HG02642 (cell line): ENCODE results near the gene CDC14A.

Source experiments
- ATAC-seq: cut with Tn5 transposase; IDR thresholded peaks from one replicate; pipeline ENCODE4 v1.9.1; 2021; ENCODE audit warnings: mild to moderate bottlenecking; ENCODE audit not compliant: unreplicated experiment, poor library complexity

Gene CDC14A

DNA sequence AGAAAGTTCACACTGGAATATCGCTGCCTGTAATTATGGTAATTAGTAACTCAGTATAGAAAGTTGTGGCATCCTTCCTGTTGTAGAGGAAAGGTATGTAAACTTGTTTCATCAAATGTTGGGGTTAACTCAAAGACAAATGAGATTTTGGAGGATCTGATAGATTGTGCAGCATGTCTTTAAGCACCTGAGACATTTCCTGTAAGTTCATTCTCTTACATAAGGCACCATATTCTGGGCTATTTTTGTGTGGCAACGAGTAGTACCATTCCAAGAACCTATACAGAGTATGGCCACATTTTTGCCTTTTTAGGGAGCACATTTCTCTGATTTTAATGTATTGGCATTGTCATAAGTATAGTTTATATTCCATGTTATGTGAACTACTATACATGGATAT is 88.8 kb downstream of the CDC14A start:
- ATAC-seq: no peak

DNA sequence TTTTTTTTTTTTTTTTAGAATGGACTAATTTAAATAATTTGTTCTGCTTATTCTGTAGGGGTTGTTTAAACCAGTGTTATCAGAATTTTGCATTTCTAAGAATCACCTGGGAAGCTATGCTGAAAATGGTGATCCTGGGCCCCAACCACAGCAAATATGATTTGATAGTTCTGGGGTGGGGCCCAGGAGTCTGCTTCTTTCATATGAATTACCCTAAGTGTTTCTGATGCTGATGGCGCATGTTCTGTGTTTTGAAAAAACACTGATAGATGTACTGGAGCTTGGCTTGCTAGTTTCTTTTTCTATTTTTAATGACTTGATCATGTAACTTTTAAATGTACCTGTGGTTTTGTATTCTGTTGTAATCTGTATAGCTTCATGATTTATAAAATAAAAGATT is 89.3 kb downstream of the CDC14A start:
- ATAC-seq: no peak

DNA sequence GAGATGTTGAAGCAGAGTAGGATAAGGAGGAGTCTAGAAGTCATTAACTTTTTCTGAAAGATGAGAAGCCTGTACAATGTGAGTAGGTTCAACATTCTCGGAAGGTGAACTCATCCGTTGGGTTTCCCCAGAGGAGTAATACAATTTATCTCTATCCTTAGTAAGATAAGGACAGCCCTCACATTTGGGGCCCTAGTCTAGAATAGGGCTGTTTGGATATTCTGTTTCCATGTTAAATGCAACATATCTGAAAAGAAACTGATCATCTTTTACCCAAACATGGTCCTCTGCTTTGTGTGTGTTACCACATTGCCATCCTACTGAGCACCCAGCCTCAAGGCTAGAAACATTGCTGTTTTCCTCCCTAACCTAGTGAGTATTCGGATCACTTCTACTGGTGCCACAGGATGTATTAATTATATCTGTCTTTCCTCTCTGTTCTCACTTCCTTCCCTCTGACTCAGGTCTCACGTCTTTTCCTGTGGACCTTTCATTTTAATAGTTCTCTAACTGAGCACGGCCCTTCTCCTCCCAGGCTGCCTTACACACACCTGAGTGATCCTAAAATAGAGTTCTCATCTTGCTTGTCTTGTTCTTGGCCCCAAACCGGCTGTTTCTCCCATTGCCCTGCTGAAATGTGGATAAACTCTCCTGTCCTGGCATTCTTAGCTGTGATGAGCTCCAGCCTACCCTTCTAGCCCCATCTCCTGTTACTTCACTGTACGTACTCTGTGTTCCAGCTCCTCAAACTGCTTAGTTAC is 91.7 kb downstream of the CDC14A start:
- ATAC-seq: peak; percentile 85

- ATAC-seq: no peak
Observed at GRCh38 chr1:100445565-100445964, 93.3 kb downstream of the CDC14A start.

DNA sequence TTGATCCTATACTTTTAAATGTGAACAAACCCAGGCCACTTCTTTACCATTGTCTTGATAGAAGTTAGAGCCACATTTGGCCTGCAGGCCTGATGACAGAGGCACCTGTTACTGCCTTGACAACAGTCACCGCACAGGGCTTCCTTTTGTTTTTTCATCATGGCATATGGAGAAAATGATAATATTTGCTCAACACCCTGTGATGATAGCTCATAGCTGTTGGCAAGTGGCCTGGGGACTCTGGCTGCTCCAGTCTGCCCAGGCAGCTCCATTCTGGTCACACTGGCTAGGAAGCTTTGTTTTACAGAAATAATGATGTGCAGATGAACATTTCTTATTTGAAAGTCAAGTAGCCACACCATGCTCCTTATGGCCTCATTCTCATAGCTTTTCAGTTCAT is 96.1 kb downstream of the CDC14A start:
- no peak for ATAC-seq

DNA sequence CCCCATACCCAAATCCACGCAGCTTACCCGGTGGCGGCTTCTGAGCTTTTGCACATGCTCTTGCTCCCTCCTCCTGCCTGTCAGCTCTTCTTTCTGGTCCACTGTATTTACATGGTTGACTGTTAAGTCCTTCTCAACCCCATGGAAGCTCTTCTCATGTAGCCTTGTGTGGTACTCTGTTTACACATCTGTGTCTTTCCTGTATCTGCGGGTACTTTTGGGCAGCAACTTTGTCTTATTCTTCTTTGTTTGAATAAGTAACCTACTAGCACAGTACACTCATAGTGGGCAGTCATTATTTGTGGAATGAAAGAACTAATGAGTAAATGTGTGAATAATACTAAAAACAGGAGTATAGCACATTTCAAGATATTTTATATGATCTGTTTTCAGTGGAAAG is 97.2 kb downstream of the CDC14A start:
- peak; percentile 81 for ATAC-seq

GRCh38 chr1:100452641-100453040 is 100.3 kb downstream of the CDC14A start:
- no peak for ATAC-seq

DNA sequence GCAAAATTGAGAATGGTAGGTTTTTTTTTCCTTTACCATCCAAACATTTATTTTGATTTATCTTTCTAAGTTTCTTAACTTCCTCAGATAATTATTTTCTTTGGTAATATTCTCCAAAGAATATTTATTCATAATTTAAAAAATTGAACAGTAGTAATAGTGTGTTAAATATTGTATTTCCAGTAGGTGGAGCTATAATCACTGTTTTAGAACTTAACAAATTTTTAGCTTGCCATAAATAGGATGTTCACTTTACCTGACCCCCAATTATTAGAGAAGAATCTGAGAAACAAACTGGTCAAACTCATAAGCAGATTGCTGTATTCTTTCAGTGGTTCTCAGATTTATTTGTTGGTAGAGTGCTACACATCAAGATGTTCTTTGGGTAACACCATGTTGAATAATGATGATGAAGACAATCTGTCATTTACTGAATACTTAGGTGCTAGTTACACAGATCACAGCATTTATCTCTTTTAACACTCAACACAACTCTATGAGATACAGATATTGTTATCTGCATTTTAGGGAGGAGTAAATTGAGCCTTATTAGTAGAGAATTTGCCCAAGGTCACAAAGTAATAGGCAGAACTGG is 103.3 kb downstream of the CDC14A start:
- no peak for ATAC-seq

- no peak for ATAC-seq
Observed at GRCh38 chr1:100456880-100457279, 104.6 kb downstream of the CDC14A start.

DNA sequence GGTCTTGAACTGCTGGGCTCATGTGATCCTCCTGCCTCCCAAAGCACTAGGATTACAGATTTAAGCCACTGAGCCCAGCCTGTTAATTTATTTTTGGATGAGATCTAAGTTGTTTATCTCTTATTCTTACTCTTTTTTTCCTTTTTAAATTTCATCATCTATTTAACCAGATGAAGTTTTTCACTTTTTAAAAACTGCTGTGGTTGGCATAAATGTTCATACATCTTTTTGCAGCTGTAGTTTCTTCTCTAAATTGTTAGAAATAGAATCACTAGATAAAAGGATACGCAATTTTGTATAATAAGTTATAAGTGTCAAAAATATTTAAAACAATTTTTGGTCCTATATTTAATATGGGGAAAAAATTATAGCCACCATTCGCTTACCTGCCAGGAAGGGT is 105.4 kb downstream of the CDC14A start:
- no peak for ATAC-seq

GRCh38 chr1:100458661-100459357 is 106.5 kb downstream of the CDC14A start:
- ATAC-seq: no peak

GRCh38 chr1:100459358-100460114 is 107.2 kb downstream of the CDC14A start:
- ATAC-seq: peak; percentile 88

GRCh38 chr1:100461222-100461621 is 108.9 kb downstream of the CDC14A start:
- ATAC-seq: no peak

DNA sequence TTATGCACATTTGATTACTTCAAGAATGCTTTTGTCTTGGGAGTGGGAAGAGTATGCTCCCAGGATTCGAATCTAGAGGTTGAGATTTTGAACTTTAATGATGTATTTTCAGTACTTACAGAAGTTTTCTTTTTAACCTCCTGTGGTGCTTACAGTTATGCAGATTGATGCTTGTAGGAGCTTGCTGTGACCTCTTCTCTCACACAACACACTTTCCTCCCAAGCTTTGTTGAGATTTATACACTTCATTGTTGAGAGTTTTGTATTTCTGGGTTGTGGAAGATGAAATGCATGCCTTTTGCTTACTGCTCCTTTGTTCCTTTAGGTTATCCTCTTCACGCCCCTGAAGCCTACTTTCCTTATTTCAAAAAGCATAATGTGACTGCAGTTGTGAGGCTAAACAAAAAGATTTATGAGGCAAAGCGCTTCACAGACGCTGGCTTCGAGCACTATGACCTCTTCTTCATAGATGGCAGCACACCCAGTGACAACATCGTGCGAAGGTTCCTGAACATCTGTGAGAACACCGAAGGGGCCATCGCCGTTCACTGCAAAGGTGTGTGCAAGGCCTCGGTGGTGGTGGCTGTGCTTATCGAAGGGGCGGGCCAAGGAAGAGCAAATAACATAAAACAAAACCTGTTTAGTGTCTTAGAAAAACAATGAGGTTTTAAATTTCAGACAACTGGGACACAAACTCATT is 110.2 kb downstream of the CDC14A start:
- no peak for ATAC-seq

- peak; percentile 88 for ATAC-seq
Observed at GRCh38 chr1:100463791-100464424, 111.6 kb downstream of the CDC14A start.

DNA sequence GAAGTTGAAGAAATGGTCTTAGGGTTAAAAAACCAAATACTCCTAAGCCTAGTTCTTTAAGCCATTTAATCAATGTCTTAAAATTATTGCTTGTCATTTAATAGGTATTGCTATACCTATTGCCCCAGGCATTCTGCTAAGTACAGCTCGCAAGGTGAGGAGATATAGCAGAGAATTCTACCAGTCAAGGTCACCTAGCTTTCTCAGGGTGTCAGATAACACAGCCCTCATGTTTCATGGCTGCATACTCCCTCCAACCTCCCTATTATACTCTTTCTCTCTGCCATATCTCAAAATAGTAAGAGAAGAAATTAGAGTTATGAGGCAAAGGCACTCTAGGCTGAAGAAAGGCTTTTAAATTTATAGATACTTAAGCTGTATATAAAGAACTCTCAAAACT is 117.3 kb downstream of the CDC14A start:
- no peak for ATAC-seq

DNA sequence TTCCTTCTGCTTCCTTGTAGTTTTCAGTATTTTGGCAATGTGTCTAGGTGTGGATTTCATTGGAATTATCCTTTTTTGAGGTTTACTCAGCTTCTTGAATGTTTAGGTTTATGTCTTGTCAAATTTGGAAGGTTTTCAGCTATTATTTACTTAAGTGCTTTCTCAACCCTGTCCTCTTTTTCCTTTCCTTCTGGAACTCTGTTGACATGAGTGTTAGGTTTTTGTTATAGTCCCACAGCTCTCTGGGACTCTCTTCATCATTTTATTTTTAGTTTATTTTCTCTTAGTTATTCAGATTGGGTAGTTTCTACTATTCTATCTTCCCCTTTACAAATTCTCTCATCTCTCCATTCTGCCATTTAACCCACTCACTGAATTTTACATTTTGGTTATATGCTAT is 122.5 kb downstream of the CDC14A start:
- no peak for ATAC-seq

DNA sequence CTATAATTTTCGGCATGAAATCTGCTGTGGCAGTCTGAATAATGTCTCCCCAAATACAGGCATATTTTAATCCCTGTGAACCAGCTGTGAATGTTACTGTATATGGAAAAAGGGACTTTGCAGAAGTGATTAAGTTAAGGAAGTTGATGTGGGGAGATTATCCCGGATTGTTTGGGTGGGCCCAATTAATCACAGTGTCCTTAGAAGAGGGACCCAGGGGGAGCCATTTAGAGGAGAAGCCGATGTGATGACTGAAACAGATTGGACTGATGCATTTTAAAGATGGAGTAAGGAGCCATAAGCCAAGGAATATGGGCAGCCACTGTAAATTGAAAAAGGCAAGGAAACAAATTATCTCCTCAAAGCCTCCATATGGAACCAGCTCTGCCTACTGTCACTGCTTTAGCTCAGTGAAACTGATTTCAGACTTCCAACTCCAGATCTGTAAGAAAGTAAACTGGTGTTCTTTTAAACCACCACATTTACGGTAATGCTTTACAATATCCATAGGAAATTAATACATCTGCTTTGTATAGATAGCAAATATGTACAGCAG is 124.5 kb downstream of the CDC14A start:
- no peak for ATAC-seq

DNA sequence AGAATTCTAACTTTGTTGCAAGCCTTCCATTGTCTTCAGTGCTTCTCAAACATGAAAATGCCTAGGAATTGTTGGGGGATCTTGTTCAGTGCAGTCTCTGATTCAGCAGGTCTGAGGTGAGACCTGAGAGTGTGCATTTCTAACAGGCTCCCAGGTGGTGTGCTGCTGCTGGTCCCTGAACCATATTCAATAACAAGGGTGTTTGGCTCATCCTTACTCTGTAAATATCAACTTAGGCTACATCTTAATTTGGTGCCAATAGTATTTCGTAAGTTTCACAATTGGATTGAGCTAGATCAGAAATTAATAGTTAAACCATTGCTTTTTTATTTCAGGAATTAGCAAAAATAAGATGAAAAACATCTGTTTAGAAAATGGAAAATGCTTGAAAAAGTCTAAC is 126.5 kb downstream of the CDC14A start:
- no peak for ATAC-seq
